HG02840 (cell line): ENCODE measurements around the gene TENM3.

Source experiments
- ATAC-seq: cut with Tn5 transposase; IDR thresholded peaks from one replicate; pipeline ENCODE4 v1.9.1; 2021; ENCODE audit warnings: mild to moderate bottlenecking, moderate library complexity, moderate number of reproducible peaks; ENCODE audit not compliant: unreplicated experiment, low FRiP score

TENM3 gene

GRCh38 chr4:182432819-182433218 lies 189.6 kb downstream of the TENM3 start:
- ATAC-seq: no peak

GRCh38 chr4:182434720-182435119 lies 191.5 kb downstream of the TENM3 start:
- ATAC-seq: no peak

- no peak for ATAC-seq
These were observed 192.2 kb downstream of the TENM3 start for GRCh38 chr4:182435401-182435800.

- ATAC-seq: no peak
These were observed 199.9 kb downstream of the TENM3 start for GRCh38 chr4:182443070-182443469.

GRCh38 chr4:182447767-182448280 lies 204.6 kb downstream of the TENM3 start:
- ATAC-seq: no peak

- peak; percentile 78 for ATAC-seq
These were observed 205.3 kb downstream of the TENM3 start for GRCh38 chr4:182448281-182449151.

- ATAC-seq: no peak
These were observed 206.2 kb downstream of the TENM3 start for GRCh38 chr4:182449186-182449929.

GRCh38 chr4:182449930-182450439 lies 206.8 kb downstream of the TENM3 start:
- ATAC-seq: no peak

- no peak for ATAC-seq
These were observed 208.2 kb downstream of the TENM3 start for GRCh38 chr4:182451441-182451840.

GRCh38 chr4:182453830-182454229 lies 210.6 kb downstream of the TENM3 start:
- ATAC-seq: no peak

GRCh38 chr4:182454440-182455013 lies 211.3 kb downstream of the TENM3 start:
- no peak for ATAC-seq

GRCh38 chr4:182465114-182465513 lies 221.9 kb downstream of the TENM3 start:
- ATAC-seq: no peak

- ATAC-seq: no peak
These were observed 222.8 kb downstream of the TENM3 start for GRCh38 chr4:182465979-182466378.

- ATAC-seq: no peak
These were observed 227.0 kb downstream of the TENM3 start for GRCh38 chr4:182470215-182470614.

GRCh38 chr4:182475539-182475938 lies 232.3 kb downstream of the TENM3 start:
- no peak for ATAC-seq

- ATAC-seq: no peak
These were observed 235.3 kb downstream of the TENM3 start for GRCh38 chr4:182478475-182478874.

- no peak for ATAC-seq
These were observed 240.5 kb downstream of the TENM3 start for GRCh38 chr4:182483685-182484084.

- no peak for ATAC-seq
These were observed 243.7 kb downstream of the TENM3 start for GRCh38 chr4:182486881-182487280.

GRCh38 chr4:182488896-182489295 lies 245.7 kb downstream of the TENM3 start:
- ATAC-seq: no peak

GRCh38 chr4:182489607-182490006 lies 246.4 kb downstream of the TENM3 start:
- no peak for ATAC-seq

- no peak for ATAC-seq
These were observed 248.5 kb downstream of the TENM3 start for GRCh38 chr4:182491719-182492118.
